SK-N-SH treated with all-trans-retinoic acid at 6 μM for 48 hours (cell line): ENCODE data around the gene STEAP3.

ENCODE experiments used
- GLIS3 ChIP-seq: fragments of 250-450 bp; sonication (Bioruptor Pico); IDR thresholded peaks from 2 replicates; pipeline ENCODE4 v1.5.0; 2020; ENCODE audit warnings: mild to moderate bottlenecking, moderate library complexity
- ISL1 ChIP-seq: fragments of 250-450 bp; sonication (Bioruptor Pico); IDR thresholded peaks from 2 replicates; pipeline ENCODE4 v2.1.2; 2022; ENCODE audit warnings: mild to moderate bottlenecking, moderate library complexity
- SNAI2 ChIP-seq: fragments of 250-450 bp; sonication (Bioruptor Pico); IDR thresholded peaks from 2 replicates; pipeline ENCODE4 v1.5.0; 2020; ENCODE audit warnings: mild to moderate bottlenecking, moderate library complexity
- TF ChIP-seq, protein P1 (sequence below): fragments of 250-450 bp; sonication (Bioruptor Pico); IDR thresholded peaks from 2 replicates; pipeline ENCODE4 v1.8.0; 2020; ENCODE audit warnings: mild to moderate bottlenecking, moderate library complexity, borderline replicate concordance

DNA sequence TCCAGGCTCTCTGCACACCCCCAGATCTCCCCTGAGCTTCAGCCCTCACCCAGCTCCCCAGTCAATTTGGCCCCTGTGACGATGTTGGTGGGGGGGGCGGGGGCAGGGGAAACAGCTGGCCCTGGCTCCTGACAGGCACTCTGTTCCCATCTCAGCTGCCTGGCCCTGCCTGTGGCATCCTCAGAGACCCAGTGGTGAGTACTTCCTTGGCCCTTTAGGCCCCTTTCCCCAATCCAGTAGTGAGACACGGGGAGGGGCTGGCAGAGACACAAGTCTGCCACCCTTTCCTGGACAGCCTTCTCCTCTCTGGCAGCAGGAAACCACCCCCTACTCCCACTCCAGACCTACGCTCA is 45.8 kb upstream of the STEAP3 start:
- no peak for TF ChIP-seq GLIS3 (CRISPR knock-in tag)
- TF ChIP-seq, protein P1, sequence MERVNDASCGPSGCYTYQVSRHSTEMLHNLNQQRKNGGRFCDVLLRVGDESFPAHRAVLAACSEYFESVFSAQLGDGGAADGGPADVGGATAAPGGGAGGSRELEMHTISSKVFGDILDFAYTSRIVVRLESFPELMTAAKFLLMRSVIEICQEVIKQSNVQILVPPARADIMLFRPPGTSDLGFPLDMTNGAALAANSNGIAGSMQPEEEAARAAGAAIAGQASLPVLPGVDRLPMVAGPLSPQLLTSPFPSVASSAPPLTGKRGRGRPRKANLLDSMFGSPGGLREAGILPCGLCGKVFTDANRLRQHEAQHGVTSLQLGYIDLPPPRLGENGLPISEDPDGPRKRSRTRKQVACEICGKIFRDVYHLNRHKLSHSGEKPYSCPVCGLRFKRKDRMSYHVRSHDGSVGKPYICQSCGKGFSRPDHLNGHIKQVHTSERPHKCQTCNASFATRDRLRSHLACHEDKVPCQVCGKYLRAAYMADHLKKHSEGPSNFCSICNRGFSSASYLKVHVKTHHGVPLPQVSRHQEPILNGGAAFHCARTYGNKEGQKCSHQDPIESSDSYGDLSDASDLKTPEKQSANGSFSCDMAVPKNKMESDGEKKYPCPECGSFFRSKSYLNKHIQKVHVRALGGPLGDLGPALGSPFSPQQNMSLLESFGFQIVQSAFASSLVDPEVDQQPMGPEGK (CRISPR knock-in tag) = no peak
- no peak for TF ChIP-seq SNAI2 (CRISPR knock-in tag)
- TF ChIP-seq ISL1 (CRISPR knock-in tag) = no peak
